K562 (cell line): ENCODE results near the gene CTSH. TPM values are rescaled to one million over a fixed set of nuclear protein-coding genes. Genes with fewer than 3 reads are reported as not detected.

Experiments used
- ATAC-seq: fragments of 200-7000 bp; cut with Tn5 transposase; 3 replicates; pipeline ENCODE4 v1.9.1; 2020; ENCODE audit warnings: moderate library complexity
- BruUV-seq: library from RNA; stranded (reverse); fragments of 400-500 nt; replicated peaks from 2 replicates; lab custom pipeline; 2021; lab: Mats Ljungman, UMichigan
- CTCF ChIA-PET: fragments of 300-600 bp; formaldehyde crosslinking; extraction: SDS; loops from one replicate; lab custom pipeline; 2021; ENCODE audit warnings: low intra/inter-chr PET ratio; lab: Yijun Ruan, JAX
- POLR2A ChIA-PET: fragments of 300-600, 350-650 bp; sonication (Branson Sonifier 250); formaldehyde crosslinking; extraction: SDS; loops from one replicate; lab custom pipeline; 2021; ENCODE audit warnings: antibody characterized with exemption, inconsistent platforms; lab: Yijun Ruan, JAX
- DNase-seq, 4 experiments: peaks; one replicate each; pipeline versions ENCODE4 v3.0.0 to v3.0.0-alpha.2; 2011 to 2018; ENCODE audit warnings: low spot score in 3 of 4, mixed read lengths in 3 of 4; ENCODE audit errors: extremely low read depth in 1 of 4
- FAIRE-seq: peaks from 2 replicates; lab custom pipeline; 2011; peaks lifted over from hg19 to GRCh38; lab: Jason Lieb, UNC
- H2AFZ ChIP-seq: 2 replicates; pipeline ENCODE4 v1.6.0; 2011; ENCODE audit warnings: low read depth, low read length, control low read depth, inconsistent platforms
- H3K27ac ChIP-seq: fragments of 200-600 bp; 3 replicates; pipeline ENCODE4 v1.8.0; 2011; ENCODE audit warnings: low read depth, mild to moderate bottlenecking, control low read depth, inconsistent platforms, low read length, moderate library complexity, mixed read lengths; ENCODE audit errors: extremely low read depth
- H3K27me3 ChIP-seq, 2 experiments: fragments of 300-600 bp in 1 of 2; 2 replicates in 1 of 2; 3 replicates in 1 of 2; pipeline versions ENCODE4 v1.6.0 to v1.8.0; 2011; ENCODE audit warnings: inconsistent platforms in 2 of 2, low read length in 2 of 2, mild to moderate bottlenecking in 1 of 2, mixed read lengths in 1 of 2, moderate library complexity in 1 of 2; ENCODE audit not compliant: control insufficient read depth in 2 of 2, insufficient read depth in 2 of 2
- H3K36me3 ChIP-seq: fragments of 300-600 bp; 3 replicates; pipeline ENCODE4 v1.8.0; 2011; ENCODE audit warnings: mild to moderate bottlenecking, low read length, inconsistent platforms; ENCODE audit not compliant: control insufficient read depth, insufficient read depth
- H3K4me1 ChIP-seq, 2 experiments: fragments of 200-600 bp in 1 of 2; replicated peaks in 1 of 2; 2 replicates in 1 of 2; 3 replicates in 1 of 2; pipeline versions ENCODE4 v1.5.1 to v1.8.0; 2011; ENCODE audit warnings: inconsistent platforms in 2 of 2, low read length in 2 of 2, mild to moderate bottlenecking in 1 of 2, mixed read lengths in 1 of 2, moderate library complexity in 1 of 2; ENCODE audit not compliant: control insufficient read depth in 2 of 2, insufficient read depth in 2 of 2
- H3K4me2 ChIP-seq: 2 replicates; pipeline ENCODE4 v1.6.1; 2011; ENCODE audit warnings: low read length, control low read depth, inconsistent platforms, mixed read lengths; ENCODE audit not compliant: insufficient read depth
- H3K4me3 ChIP-seq: fragments of 200-600 bp; sonication (generic), shearing (Covaris generic); 2 replicates; pipeline ENCODE4 v1.5.1; 2016; ENCODE audit warnings: control low read depth, inconsistent platforms
- H3K79me2 ChIP-seq: fragments of 200-600 bp; 3 replicates; pipeline ENCODE4 v1.8.0; 2011; ENCODE audit warnings: low read length, inconsistent platforms; ENCODE audit not compliant: control insufficient read depth, insufficient read depth
- H3K9ac ChIP-seq, 2 experiments: 2 replicates each; pipeline versions ENCODE4 v1.6.0 to v1.6.1; 2011; ENCODE audit warnings: low read depth in 2 of 2, low read length in 2 of 2, control low read depth in 1 of 2, inconsistent platforms in 1 of 2, mild to moderate bottlenecking in 1 of 2, mixed read lengths in 1 of 2; ENCODE audit not compliant: insufficient read depth in 1 of 2
- H3K9me1 ChIP-seq: one replicate; pipeline ENCODE4 v1.6.0; 2011; ENCODE audit warnings: inconsistent platforms, mild to moderate bottlenecking, low read length, moderate library complexity; ENCODE audit not compliant: control insufficient read depth, insufficient read depth
- H3K9me3 ChIP-seq: replicated peaks from 2 replicates; pipeline ENCODE4 v1.5.1; 2011; ENCODE audit warnings: low read depth, low read length, inconsistent platforms; ENCODE audit not compliant: control insufficient read depth, insufficient read depth
- H4K20me1 ChIP-seq: replicated peaks from 2 replicates; pipeline ENCODE4 v1.6.1; 2011; ENCODE audit warnings: low read length, inconsistent platforms, mixed read lengths; ENCODE audit not compliant: control insufficient read depth, insufficient read depth
- ARID2 ChIP-seq: fragments of 450-650 bp; IDR thresholded peaks from 2 replicates; pipeline ENCODE4 v1.6.1; 2017; ENCODE audit warnings: antibody characterized with exemption, mild to moderate bottlenecking
- BCLAF1 ChIP-seq, 2 experiments: fragments of 450-650 bp in 1 of 2; IDR thresholded peaks; 2 replicates each; pipeline ENCODE4 v1.6.1; 2011 to 2017; ENCODE audit warnings: low read depth in 2 of 2, antibody characterized with exemption in 1 of 2, borderline replicate concordance in 1 of 2, low read length in 1 of 2, mild to moderate bottlenecking in 1 of 2, mixed read lengths in 1 of 2; ENCODE audit not compliant: control insufficient read depth in 1 of 2
- CBFB ChIP-seq: sonication (generic); formaldehyde crosslinking; IDR thresholded peaks from 2 replicates; pipeline ENCODE4 v1.4.0; 2020; ENCODE audit warnings: mild to moderate bottlenecking, missing genetic modification reagents
- CGGBP1 ChIP-seq: fragments of 250-450 bp; sonication (Bioruptor Pico); IDR thresholded peaks from 2 replicates; pipeline ENCODE4 v1.9.0; 2021; ENCODE audit warnings: mild to moderate bottlenecking
- CHCHD3 ChIP-seq: fragments of 250-450 bp; sonication (Bioruptor Pico); IDR thresholded peaks from 2 replicates; pipeline ENCODE4 v2.1.2; 2022; ENCODE audit warnings: mild to moderate bottlenecking
- ETS2 ChIP-seq: IDR thresholded peaks from 2 replicates; pipeline ENCODE4 v1.6.1; 2016; ENCODE audit warnings: borderline replicate concordance, missing genetic modification characterization, mild to moderate bottlenecking, moderate library complexity, missing compliant biosample characterization; ENCODE audit not compliant: poor library complexity, severe bottlenecking
- FIP1L1 ChIP-seq: fragments of 200-400 bp; formaldehyde crosslinking; IDR thresholded peaks from 2 replicates; pipeline ENCODE4 v1.6.1; 2018; ENCODE audit warnings: mild to moderate bottlenecking, low read depth, low read length; ENCODE audit not compliant: poor library complexity, severe bottlenecking
- TARDBP ChIP-seq: fragments of 450-650 bp; IDR thresholded peaks from 2 replicates; pipeline ENCODE4 v1.6.1; 2016
- THRAP3 ChIP-seq: fragments of 450-650 bp; IDR thresholded peaks from 2 replicates; pipeline ENCODE4 v1.6.1; 2016; ENCODE audit warnings: mild to moderate bottlenecking, inconsistent platforms, borderline replicate concordance
- TSC22D4 ChIP-seq: fragments of 450-650 bp; IDR thresholded peaks from 2 replicates; pipeline ENCODE4 v1.6.1; 2016; ENCODE audit warnings: missing genetic modification characterization, missing biosample characterization, control low read depth
- ZBED1 ChIP-seq: IDR thresholded peaks from 2 replicates; pipeline ENCODE4 v1.6.1; 2014
- ZNF140 ChIP-seq: fragments of 250-450 bp; sonication (Bioruptor Pico); IDR thresholded peaks from 2 replicates; pipeline ENCODE4 v1.8.0; 2021; ENCODE audit warnings: moderate library complexity, mild to moderate bottlenecking, inconsistent platforms
- ZNF395 ChIP-seq: fragments of 200-800 bp; sonication (Bioruptor generic); IDR thresholded peaks from 2 replicates; pipeline ENCODE4 v1.6.1; 2017; ENCODE audit warnings: missing genetic modification characterization, missing compliant biosample characterization
- WGBS: fragments of 100-300 bp; shearing (Covaris generic); methylation state at CpG from one replicate; pipeline ENCODE4 v1.1.6; 2016; ENCODE audit warnings: low coverage, mixed read lengths; ENCODE audit not compliant: insufficient coverage; ENCODE audit errors: missing lambda C conversion rate; 5-methylcytosine and 5-hydroxymethylcytosine counted together
- in situ Hi-C: fragments of 300-500 bp; cut with MboI; formaldehyde crosslinking; loops from 4 replicates; pipeline ENCODE4 v1.15.0; 2018; ENCODE audit warnings: inconsistent platforms, mixed read lengths
- intact Hi-C: fragments of 100-400 bp; cut with micrococcal nuclease; formaldehyde crosslinking; loops from 2 replicates; pipeline ENCODE4 v1.14.2; 2022
- polyA plus RNA-seq, 8 experiments: library from polyadenylated mRNA; depleted of rRNA in 4 of 8; stranded (reverse) in 5 of 8; unstranded in 3 of 8; fragments of >200 nt; fragmentation: Nextera tagmentation in 2 of 8; fragmentation: Illumina TruSeq in 1 of 8; extraction: Ambion mirVana in 2 of 8; extraction: Trizol in 1 of 8; gene quantifications; 2 replicates each; pipeline versions ENCODE4 v1.2.1 to v1.2.3, GENCODE V29; 2011 to 2014; ENCODE audit warnings: inconsistent platforms in 1 of 8, missing spikeins in 1 of 8
- total RNA-seq, 7 experiments: library from RNA; depleted of rRNA in 6 of 7; stranded (reverse); fragments of >200 nt in 6 of 7; fragmentation: Illumina TruSeq in 2 of 7; extraction: Trizol in 2 of 7; gene quantifications; 2 replicates each; pipeline versions ENCODE4 v1.2.1 to v1.2.3, GENCODE V29; 2011 to 2021; ENCODE audit warnings: low replicate concordance in 1 of 7
- TF ChIP-seq, protein P1 (sequence below): fragments of 450-650 bp; IDR thresholded peaks from 2 replicates; pipeline ENCODE4 v1.6.1; 2014; ENCODE audit warnings: low read depth, mild to moderate bottlenecking, moderate library complexity, borderline replicate concordance

The CTSH gene
- total and polyA plus RNA-seq, 9 of the 15 experiments (the other 6 are each of a cell fraction or from before 2014, with no cell fraction given) = 15.0 to 462 (median 173) TPM

- Histone ChIP-seq H3K4me3 (no peak overlapping the region), H3K4me1 (peaks cover 0 to 3% of the 10 kb centered on the region in 2 experiments; a peak in 1 of 5 replicates), H2AFZ (no peak overlapping the region), H3K36me3 (no peaks in the 10 kb centered on the region), H3K27me3 (peaks cover 15 to 47% of the 10 kb centered on the region in 2 experiments; a peak in 4 of 5 replicates), H3K27ac (no peak overlapping the region), H3K4me2 (no peak overlapping the region), H4K20me1 (no peaks in the 10 kb centered on the region; the same call in none of the 2 replicates), H3K79me2 (no peaks in the 10 kb centered on the region), H3K9me3 (no peaks in the 10 kb centered on the region), H3K9ac (no peak overlapping the region), H3K9me1 (no peaks in the 10 kb centered on the region)
- ATAC-seq (no peak), DNase-seq (no peak), FAIRE-seq (no peak)
- in situ Hi-C loops = no loop called here
- no TSS peak for BruUV-seq
- 0% methylated on average over 1 of the region's 1 CpG for WGBS
- TF ChIP-seq BCLAF1 (IDR thresholded peaks at IDR 0.05; ENCODE audit: borderline replicate concordance in 1 of 2, control insufficient read depth in 1 of 2, low read depth in 2 of 2, low read length in 1 of 2) (no peak), ZNF395 (no peak), CBFB (no peak), THRAP3 (no peak), TSC22D4 (tag) (no peak), ETS2 (tag) (no peak), ZNF140 (no peak), TARDBP (no peak), FIP1L1 (no peak), ZBED1 (no peak), ARID2 (no peak), CGGBP1 (CRISPR knock-in tag) (no peak), CHCHD3 (CRISPR knock-in tag) (no peak)
- TF ChIP-seq, protein P1, sequence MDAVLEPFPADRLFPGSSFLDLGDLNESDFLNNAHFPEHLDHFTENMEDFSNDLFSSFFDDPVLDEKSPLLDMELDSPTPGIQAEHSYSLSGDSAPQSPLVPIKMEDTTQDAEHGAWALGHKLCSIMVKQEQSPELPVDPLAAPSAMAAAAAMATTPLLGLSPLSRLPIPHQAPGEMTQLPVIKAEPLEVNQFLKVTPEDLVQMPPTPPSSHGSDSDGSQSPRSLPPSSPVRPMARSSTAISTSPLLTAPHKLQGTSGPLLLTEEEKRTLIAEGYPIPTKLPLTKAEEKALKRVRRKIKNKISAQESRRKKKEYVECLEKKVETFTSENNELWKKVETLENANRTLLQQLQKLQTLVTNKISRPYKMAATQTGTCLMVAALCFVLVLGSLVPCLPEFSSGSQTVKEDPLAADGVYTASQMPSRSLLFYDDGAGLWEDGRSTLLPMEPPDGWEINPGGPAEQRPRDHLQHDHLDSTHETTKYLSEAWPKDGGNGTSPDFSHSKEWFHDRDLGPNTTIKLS = no peak
- intact Hi-C loops = no loop called here
- POLR2A ChIA-PET = no interaction called here
- CTCF ChIA-PET = no interaction called here
These were observed 45.4 kb upstream of the CTSH start for GRCh38 chr15:78990278-78990677.
